GM21528 (cell line): ENCODE data around the gene HSD17B12.
"Not testable (repeated sequence)": the region's sequence is repeated elsewhere in the genome, so short reads cannot be mapped to it uniquely, and the experiment has no call there.

Source experiments
- ATAC-seq: cut with Tn5 transposase; IDR thresholded peaks from one replicate; pipeline ENCODE4 v1.9.1; 2021; ENCODE audit warnings: mild to moderate bottlenecking, moderate library complexity; ENCODE audit not compliant: unreplicated experiment, low FRiP score

The HSD17B12 gene

DNA sequence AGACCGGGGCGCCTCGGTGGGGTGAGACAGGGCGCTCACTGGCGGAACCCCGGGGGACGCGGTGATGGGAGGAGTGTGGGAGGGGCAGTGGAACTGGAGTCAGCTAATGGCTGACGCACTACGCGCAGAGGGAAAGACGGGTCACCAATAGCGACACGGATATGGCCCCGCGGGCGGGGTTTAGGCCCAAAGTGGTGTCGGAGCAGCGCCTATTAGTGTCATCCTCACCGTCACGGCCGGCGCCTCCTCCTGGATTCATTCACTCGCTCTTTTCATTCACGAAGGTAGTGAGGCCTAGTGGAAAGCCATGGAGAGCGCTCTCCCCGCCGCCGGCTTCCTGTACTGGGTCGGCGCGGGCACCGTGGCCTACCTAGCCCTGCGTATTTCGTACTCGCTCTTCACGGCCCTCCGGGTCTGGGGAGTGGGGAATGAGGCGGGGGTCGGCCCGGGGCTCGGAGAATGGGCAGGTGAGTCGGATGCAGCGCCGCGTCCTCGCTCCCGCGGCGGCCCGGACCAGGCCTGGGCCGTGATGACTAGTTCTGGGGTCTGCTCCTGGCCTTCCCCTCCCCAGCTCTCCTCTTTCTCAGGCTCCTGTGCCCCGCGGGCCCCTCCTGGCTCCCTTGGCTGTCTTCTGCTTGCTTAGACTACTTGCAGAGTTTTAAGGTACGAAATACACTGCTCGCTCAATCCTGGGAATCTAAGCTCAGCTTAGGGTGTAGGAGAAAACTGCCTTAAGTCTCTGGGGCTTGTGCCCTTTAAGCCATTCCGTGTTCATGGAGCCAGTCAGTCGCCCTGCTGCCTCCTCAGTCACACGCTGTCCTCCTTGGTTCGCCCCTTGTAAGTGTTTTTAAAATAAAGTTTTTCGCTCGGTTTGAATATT, at the start of gene HSD17B12:
Gene HSD17B12, plus strand, starts transcription at position 218 of the 880 bp plus-strand sequence. Its CDS starts 90 bp downstream, at position 308.
- ATAC-seq = peak; percentile 98

DNA sequence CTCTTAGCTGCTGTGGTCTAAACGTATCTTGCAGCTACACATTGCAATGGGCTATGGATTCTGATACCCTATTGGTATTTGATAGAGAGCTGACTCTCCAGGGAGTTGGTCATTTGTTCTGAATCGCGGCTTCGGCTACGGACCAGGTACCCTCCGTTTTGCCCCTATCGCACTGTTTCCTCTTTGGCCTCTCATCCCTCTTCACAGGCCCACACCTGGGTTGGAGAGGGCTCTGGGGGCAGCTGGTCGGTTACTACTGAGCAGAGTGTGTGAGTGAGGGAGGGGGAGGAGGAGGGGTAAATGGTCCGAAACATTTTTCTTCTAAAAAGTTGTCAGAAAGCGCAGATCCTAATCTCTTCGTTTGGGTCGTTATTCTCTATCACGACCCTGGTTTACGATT, 48.8 kb upstream of the HSD17B12 start:
- ATAC-seq = no peak

DNA sequence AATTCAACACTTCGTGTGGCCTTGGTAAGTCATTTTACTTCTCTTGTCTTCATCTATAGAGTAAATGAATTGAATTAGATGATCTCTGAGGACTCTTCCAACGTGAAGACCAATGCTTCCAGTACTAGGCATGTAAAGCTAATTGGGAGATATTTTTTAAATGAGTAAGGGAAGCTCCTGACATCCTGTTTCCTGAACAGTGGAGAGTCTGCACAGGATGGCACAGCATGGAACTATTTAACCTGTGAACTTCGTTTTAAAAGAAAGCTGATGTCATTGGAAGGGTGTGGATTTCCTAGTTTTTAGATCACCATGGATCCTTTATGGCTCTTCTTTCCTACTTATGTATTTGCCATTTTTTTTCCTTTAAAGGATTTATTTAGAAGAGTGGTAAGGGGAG, 48.4 kb upstream of the HSD17B12 start:
- no peak for ATAC-seq

DNA sequence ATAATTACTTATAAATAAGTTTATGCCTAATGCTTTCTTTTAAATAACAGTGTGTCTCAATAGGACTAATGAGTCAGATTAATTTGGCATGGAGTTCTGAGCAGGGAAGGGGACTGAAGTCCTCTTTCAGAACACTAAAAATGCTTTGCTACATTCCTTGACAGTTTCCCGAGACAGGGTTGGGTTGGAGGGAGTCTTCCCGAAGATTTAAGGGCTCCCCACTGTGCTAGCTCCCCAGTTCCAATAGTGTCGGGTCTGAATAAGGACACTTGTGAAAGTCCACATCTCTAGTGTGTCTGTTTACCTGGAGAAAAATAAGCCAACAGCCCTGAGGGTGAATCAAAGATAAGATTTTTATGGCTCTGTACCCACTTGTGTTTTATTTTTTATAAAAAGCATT, 41.8 kb upstream of the HSD17B12 start:
- ATAC-seq = no peak

DNA sequence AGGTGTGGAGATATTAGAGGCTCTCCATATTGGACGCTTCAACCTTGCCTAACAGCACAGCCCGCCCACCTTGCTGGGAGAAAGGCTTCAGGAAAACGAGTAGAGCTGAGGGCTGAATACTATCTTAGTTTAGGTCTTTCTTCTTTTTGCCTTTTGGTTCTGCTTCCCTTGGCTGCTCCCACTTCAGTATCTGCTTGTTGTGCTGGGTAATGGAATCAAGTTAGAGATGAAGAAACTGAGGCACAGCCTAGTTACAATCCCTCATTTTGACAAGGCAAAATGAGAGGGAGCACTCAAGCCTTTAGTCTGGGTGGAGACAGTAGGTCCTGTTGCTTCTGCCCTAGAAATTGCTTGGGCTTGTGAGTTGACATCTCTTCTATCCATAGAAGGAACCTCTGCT, 41.3 kb upstream of the HSD17B12 start:
- ATAC-seq = no peak

DNA sequence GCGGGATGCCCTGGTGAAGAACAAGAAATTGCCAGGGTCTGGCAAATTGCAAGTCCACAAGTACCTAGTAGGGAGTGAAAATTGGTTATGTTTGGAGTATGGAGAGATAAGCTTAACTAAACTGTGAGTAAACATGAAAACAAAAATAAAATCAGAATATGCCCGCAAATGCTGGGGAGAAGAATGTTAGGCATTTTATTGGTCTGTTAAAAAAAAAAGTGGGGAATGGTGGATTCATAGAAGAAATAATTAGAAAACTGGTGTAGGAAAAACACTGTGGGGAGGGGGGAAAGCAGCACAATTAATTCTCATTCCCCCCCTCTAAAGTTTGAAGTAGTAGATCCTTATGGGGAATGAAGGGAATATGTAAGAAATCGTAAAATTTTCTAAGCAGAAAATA, 40.6 kb upstream of the HSD17B12 start:
- ATAC-seq = no peak

DNA sequence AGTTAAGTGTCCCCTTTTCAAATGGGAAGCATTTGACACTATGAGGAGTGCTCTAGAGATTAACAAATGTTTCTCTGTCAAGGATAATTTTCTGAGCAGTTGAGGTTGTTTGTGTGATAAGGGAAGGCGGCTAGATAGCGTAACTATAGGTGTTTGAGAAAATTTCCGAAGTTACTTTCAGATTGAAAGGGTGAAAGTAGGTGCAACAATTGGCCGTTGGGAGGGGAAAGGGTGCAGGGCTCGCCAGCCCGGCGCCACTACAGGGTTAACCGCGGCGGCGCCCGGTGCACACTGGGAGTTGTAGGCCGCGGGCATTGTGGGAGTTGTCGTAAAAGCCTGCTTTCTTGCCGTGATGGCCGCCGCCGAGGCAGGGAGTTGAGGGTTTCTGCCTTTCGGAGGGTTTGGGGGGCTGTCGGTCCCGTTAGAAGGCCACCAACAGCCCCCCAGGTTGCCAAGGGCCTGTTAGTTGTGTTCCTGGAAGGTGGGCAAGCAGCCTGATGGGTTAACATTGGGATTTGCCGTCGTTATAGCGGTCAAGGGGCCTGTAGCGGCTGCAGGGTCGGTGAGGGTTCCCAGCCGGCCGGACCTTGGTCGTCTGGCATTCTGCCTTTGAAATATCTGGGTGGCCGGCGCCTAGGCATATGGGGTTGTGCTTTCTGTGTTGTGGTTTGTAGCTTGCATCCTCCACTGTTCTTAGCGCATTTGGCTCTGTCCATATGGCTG, 36.5 kb upstream of the HSD17B12 start:
- peak; percentile 99 for ATAC-seq

DNA sequence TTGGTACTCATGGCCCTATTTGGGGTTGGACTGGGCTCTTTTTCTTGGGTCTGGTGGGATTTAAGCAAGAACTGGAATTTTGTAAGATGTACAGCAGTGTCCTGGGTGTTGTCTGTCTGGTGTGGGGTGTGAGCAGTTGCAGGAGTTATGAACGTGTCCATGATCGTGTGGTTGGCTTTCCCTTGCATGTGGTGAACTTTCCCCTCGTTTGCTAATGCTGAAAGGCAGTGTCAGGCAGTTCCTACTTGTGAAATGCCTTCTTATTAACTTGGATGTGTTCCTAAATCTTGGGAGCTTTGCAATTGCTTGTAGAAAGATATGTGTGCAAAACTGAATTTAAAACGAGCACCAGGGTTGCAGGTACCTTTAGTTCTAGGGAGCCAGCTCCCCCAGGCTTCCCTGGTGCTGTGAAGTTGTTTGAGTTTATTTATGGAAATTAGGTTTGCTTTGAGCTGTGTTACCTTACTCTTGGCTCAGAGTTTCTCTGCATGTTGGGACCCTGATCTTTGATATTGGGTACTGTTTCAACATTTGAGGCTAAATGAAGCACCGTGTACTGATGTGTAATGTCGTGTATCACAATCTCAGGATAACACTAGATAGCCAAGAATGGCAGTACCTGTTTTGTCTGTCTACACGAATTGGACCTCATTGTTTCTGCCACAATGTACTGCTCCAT, 35.8 kb upstream of the HSD17B12 start:
- peak; percentile 9 for ATAC-seq

DNA sequence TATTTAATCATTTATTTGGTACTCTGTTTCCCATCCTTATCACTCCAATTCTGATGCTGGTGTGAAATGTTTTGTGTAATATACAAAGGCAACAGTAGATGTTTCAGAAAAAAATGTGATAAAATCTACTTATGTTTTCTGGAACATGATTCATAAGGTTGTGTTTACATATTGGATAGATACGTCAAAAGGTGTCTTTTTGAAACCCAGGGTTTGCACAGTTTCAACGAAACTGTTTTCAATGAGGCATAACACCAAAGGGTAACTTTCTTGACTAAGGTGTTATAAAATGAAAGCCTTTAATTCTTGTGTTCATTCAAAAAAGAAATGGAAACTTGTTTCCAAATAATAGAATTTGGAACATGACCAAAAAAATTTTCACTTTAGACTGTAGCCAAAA, 33.8 kb upstream of the HSD17B12 start:
- ATAC-seq = no peak

DNA sequence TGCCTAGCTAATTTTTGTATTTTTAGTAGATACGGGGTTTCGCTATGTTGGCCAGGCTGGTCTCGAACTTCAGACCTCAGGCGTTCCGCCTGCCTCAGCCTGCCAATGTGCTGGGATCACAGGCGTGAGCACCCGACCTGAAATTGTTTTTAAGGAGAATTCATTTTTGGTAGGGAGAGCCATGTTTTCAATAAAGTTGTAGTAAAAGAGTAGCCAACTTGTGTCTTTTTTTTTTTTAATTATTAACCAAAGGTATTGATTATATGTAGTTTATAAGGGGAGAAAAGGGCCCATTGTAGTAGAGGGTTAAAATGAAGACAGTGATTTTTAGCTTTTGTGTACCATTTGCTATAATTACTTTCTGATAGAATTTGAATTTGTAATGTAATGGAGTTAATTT, 31.6 kb upstream of the HSD17B12 start:
- ATAC-seq = no peak

DNA sequence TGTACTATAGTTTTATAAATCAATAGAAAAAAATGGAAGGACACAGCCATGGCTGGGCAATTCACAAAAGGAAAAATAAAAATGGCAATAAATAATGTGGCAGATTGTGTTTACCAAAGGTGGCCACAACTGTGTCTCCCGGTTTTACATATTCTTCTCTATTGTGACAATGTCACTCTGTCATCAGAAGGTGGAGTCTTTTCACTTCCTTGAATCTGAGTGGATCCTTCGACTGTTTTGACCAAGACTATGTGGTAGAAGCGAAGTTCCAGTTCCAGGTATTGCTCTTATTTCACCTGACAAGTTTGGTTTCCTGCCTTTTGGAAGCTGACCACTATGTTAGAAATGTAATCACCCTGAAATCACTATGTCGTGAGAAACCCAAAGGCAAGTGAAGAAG, 31.0 kb upstream of the HSD17B12 start:
- no peak for ATAC-seq

DNA sequence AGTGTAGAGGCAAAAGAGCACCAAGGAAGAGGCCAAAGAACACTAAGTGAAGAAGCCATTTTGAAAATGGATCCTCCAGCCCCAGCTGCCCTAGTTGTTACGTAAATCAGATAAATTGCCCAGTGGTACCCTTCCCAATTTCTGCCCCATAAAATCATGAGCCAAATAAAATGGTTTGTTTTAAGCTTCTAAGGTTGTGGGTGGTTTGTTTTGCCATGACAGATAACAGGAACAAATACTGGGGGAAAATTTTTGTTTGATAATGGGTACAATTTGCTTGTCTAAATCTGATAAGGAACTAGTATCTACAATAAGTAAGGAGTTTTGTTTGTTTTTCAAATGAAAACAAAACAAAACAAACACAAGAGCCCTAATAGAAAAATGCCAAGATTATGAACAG, 30.6 kb upstream of the HSD17B12 start:
- ATAC-seq = no peak

DNA sequence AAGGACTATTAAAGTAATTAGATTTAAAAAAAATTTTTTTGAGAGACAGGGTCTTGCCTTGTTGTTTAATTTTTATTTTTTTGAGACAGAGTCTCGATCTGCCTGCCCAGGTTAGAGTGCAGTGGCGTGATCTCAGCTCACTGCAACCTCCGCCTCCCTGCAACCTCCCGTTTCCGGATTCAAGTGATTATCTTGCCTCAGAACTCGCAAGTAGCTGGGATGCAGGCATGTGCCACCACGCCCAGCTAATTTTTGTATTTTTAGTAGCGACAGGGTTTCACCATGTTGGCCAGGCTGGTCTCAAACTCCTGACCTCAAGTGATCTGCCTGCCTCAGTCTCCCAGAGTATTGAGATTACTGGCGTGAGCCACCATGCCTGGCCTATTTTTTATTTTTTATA, 17.5 kb upstream of the HSD17B12 start:
- not testable (repeated sequence) for ATAC-seq

DNA sequence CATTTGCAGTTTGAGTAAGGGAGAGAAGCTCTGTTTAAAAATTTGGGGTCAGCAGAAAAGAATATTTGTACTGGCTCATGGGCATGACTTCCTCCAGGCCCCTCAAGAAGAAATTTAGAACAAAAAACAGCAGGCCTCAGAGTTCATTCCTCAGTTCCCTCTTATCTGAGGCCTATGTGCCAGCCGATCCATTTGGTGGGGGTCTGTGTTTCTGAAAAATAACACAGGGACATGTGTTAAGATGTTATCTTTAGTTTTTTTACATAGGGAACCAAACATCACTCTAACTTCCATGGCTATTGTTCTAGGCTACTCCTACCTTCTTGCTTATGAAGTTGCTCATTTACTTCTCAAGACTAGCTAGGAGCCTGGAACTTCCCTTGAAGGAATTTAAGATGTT, 16.2 kb upstream of the HSD17B12 start:
- ATAC-seq = no peak

DNA sequence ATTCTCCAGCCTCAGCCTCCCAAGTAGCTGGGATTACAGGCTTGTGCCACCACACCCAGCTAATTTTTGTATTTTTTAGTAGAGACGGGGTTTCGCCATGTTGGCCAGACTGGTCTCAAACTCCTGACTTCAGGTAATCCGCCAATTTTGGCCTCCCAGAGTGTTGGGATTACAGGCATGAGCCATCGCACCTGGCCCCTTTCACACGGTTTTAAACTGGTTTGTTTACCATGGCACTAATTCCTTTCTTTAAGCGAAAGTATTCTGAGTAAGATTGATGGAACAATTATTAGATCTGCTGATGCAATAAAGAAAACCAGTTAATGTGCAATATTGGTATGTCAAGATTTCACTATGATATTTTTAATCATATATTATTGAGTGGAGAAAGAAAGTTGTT, 9.3 kb upstream of the HSD17B12 start:
- ATAC-seq = not testable (repeated sequence)

DNA sequence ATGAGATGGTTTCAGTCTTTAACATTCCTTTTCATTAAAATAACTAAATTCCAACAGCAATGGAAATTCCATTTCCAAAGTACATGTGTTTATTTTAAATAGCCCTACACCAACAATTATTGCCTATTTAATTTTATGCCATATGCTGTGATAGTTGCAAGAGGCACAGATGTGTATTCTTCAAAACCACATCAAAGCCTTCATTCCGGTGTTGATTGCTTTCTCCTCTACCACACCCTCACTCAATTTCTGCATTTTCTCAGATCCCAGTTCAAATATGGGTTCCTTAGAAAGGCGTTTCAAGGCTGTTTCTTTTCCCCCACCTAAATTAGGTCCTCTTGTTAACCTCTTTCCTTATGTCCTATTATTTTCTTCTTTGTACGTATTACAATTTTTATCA, 6.0 kb upstream of the HSD17B12 start:
- ATAC-seq = no peak

DNA sequence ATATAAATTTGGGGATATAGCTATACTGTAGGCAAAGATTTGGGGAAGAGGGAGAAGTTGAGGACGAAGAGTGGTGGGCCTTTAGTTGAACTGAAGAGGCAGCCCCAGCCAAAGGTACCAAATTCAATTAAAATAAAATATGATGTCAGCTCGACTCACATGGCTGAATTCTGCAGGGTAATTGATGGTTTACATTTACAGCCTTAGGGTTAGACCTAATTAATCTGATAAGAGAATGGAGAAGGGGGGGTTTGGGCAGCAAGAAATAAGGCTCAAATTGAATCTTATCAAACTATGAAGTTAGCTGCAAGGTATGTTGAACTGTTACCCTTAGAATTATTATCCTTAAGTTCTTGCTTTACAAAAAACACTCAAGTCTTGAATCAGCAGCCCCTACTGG, 3.6 kb upstream of the HSD17B12 start:
- no peak for ATAC-seq

DNA sequence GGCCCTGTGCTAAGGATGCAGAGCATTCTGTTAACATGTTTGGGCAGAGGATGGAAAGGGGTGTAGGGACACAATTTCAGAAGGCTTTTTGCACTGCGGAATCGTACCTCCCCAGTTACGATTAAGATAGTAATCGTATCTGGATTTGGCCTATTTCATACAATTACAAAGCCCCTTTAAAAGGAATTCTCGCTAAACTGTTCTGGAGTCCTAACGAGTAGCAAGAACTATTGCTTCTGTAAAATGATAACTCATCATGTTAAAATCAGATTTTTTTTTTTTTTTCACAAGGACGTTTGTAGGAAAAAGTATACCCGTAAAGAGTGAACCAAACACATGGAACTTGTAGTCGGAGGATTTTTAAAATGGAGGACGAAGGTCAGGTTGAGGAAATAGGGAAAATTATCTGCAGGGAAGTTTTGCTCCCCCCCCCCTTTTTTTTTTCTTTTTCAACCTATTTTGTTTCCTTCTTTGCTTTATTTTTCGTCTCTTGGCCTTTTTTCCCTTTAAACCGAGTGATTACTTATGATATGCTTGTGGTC, 934 bp downstream of the HSD17B12 start:
- ATAC-seq = no peak

DNA sequence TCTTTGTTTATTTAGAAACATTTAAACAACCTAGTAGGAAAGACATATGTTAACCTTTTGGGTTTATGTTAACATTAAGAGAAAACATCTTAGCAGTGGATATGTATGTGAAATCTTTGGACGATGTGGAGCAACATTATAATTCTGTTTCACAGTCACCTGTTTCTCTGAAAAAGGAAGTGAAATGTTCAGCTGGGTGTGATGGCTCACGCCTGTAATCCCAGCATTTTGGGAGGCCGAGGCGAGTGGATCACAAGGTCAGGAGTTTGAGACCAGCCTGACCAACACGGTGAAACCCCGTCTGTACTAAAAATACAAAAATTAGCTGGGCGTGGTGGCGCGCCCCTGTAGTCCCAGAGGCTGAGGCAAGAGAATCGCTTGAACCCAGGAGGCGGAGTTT, 1.5 kb downstream of the HSD17B12 start:
- not testable (repeated sequence) for ATAC-seq

DNA sequence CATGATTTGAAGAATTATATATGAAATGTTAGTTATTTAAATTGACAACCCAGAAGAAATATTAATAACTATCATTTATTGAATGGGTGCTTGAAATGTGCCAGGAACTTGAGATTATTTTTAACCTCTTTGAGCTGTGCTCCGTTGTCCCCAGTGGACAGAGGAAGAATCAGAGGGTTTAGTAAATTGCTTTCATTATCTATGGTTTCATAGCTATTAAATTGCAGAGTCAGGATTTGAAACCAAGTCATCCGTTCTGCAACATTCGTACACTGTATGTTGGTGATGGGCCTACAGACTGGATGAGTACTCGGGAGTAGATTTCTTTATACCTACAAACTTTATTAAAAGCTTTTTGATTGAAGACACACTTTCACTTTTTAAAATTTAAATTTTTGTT, 4.9 kb downstream of the HSD17B12 start:
- no peak for ATAC-seq

DNA sequence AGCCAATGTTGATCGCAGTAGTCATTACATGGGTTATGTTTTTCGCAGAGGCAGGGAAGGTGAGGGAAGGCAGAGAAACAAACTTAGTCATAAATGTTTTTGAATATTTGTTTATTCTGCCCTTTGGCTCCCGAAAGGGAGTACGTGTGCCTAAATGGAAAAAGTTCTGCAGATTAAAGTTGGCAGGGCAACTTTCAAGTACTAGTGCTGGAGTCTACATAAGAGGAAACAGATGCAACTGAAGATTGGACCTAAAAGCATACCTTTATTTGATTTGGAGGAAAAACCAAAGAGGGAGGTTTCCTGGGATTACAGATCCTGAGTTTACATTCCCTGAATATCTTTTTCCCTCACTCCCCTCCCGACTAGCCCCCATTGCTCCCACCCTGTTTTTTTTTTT, 5.7 kb downstream of the HSD17B12 start:
- no peak for ATAC-seq
